ENCODE results near the gene GMPPB.

The GMPPB gene

GRCh38 chr3:49729966-49730609 is 6.3 kb upstream of the GMPPB start:
- DNase-seq (ENCODE audit: low read depth in 2 of 3, low spot score in 2 of 3) = no peak

- DNase-seq (ENCODE audit: low read depth in 2 of 3, low spot score in 2 of 3) = no peak
Measured at GRCh38 chr3:49727924-49728361, 4.2 kb upstream of the GMPPB start.

- no peak for DNase-seq (ENCODE audit: low read depth in 2 of 3, low spot score in 2 of 3)
Measured at GRCh38 chr3:49727154-49727923, 3.6 kb upstream of the GMPPB start.

- no peak for DNase-seq (ENCODE audit: low read depth in 2 of 3, low spot score in 2 of 3)
Measured at GRCh38 chr3:49725906-49726681, 2.3 kb upstream of the GMPPB start.

- DNase-seq (ENCODE audit: low read depth in 2 of 3, low spot score in 2 of 3) = no peak
Measured at GRCh38 chr3:49724586-49724985, 835 bp upstream of the GMPPB start.

- no peak for DNase-seq (ENCODE audit: low read depth in 2 of 3, low spot score in 2 of 3)
Measured at GRCh38 chr3:49723296-49723627, 489 bp downstream of the GMPPB start.

- no peak for DNase-seq (ENCODE audit: low read depth in 2 of 3, low spot score in 2 of 3)
Measured at GRCh38 chr3:49722896-49723295, 855 bp downstream of the GMPPB start.

- DNase-seq (ENCODE audit: low read depth in 2 of 3, low spot score in 2 of 3) = no peak
Measured at GRCh38 chr3:49721896-49722781, 1.6 kb downstream of the GMPPB start.

GRCh38 chr3:49721596-49721895 is 2.2 kb downstream of the GMPPB start:
- no peak for DNase-seq (ENCODE audit: low read depth in 2 of 3, low spot score in 2 of 3)

- DNase-seq (ENCODE audit: low read depth in 2 of 3, low spot score in 2 of 3) = no peak
Measured at GRCh38 chr3:49720855-49721595, 2.7 kb downstream of the GMPPB start.

- peak; percentile 78 to 84 (median 83) for DNase-seq (ENCODE audit: low read depth in 2 of 3, low spot score in 2 of 3)
Measured at GRCh38 chr3:49719214-49719884, 4.4 kb downstream of the GMPPB start, which contains the start of gene AMIGO3. AMIGO3 (minus strand) TSS chr3:49719684; CDS start chr3:49719465, 219 bp downstream.

GRCh38 chr3:49718858-49719213 is 4.9 kb downstream of the GMPPB start:
- DNase-seq (ENCODE audit: low read depth in 2 of 3, low spot score in 2 of 3) = no peak

GRCh38 chr3:49717959-49718857 is 5.5 kb downstream of the GMPPB start:
- no peak for DNase-seq (ENCODE audit: low read depth in 2 of 3, low spot score in 2 of 3)

GRCh38 chr3:49717211-49717958 is 6.4 kb downstream of the GMPPB start:
- DNase-seq (ENCODE audit: low read depth in 2 of 3, low spot score in 2 of 3) = no peak

- no peak for DNase-seq (ENCODE audit: low read depth in 2 of 3, low spot score in 2 of 3)
Measured at GRCh38 chr3:49716691-49717210, 7.0 kb downstream of the GMPPB start.

GRCh38 chr3:49716169-49716568 is 7.6 kb downstream of the GMPPB start:
- no peak for DNase-seq (ENCODE audit: low read depth in 2 of 3, low spot score in 2 of 3)

- DNase-seq (ENCODE audit: low read depth in 2 of 3, low spot score in 2 of 3) = no peak
Measured at GRCh38 chr3:49715611-49716121, 8.1 kb downstream of the GMPPB start.

Data from activated CD8-positive, alpha-beta memory T cell treated with anti-CD3 and anti-CD28 coated beads for 48 hours (primary cell).